Body of pancreas (tissue), 4 donors: ENCODE data around the gene SLC25A41. TPM values are rescaled to one million over a fixed set of nuclear protein-coding genes. Genes with fewer than 3 reads are reported as not detected.

Source experiments
- ATAC-seq: fragments of 150-250 bp; one replicate; pipeline ENCODE4 v1.9.1; 2016
- DNase-seq, 4 donors: peaks; one replicate each; pipeline ENCODE4 v3.0.0-alpha.2; 2019
- H3K27ac ChIP-seq, 4 donors: fragments of 200-600 bp; sonication (generic); 1 replicate in 3 of 4; 2 replicates in 1 of 4; pipeline versions ENCODE4 v1.5.1 to v1.6.1; 2016 to 2019; ENCODE audit warnings: mild to moderate bottlenecking in 1 of 4, mixed read lengths in 1 of 4, moderate library complexity in 1 of 4
- H3K27me3 ChIP-seq, 2 donors: fragments of 200-600 bp; sonication (generic); one replicate each; pipeline ENCODE4 v1.6.0; 2016; ENCODE audit warnings: mild to moderate bottlenecking in 1 of 2
- H3K36me3 ChIP-seq, 2 donors: fragments of 200-600 bp; sonication (generic); replicated peaks in 1 of 2; 2 replicates each; pipeline ENCODE4 v1.5.1; 2016; ENCODE audit warnings: low read depth in 2 of 2; ENCODE audit not compliant: insufficient read depth in 1 of 2
- H3K4me1 ChIP-seq: fragments of 200-600 bp; sonication (generic); one replicate; pipeline ENCODE4 v1.6.0; 2016
- H3K4me3 ChIP-seq, 2 donors: fragments of 200-600 bp; sonication (generic); 1 replicate in 1 of 2; 2 replicates in 1 of 2; pipeline ENCODE4 v1.5.1; 2016 to 2019
- H3K9me3 ChIP-seq, 3 donors: fragments of 200-600 bp; sonication (generic); 1 replicate in 2 of 3; 2 replicates in 1 of 3; pipeline ENCODE4 v1.5.1; 2016
- CTCF ChIP-seq, 7 experiments: fragments of 450-650 bp in 4 of 7; fragments of 200-600 bp in 3 of 7; sonication (generic) in 3 of 7; IDR thresholded peaks; one replicate each; pipeline ENCODE4 v1.5.1; 2016 to 2019; ENCODE audit warnings: antibody characterized with exemption in 7 of 7
- POLR2A ChIP-seq, 3 donors: fragments of 450-650 bp; IDR thresholded peaks; one replicate each; pipeline ENCODE4 v1.6.1; 2016; ENCODE audit warnings: antibody characterized with exemption in 3 of 3, mild to moderate bottlenecking in 2 of 3
- WGBS, 2 donors: methylation state at CpG; one replicate each; pipeline ENCODE4 v1.1.5; 2017; 5-methylcytosine and 5-hydroxymethylcytosine counted together
- intact Hi-C: fragments of 100-400 bp; cut with DNase I; formaldehyde crosslinking; loops from one replicate; pipeline ENCODE4 v1.15.1; 2023
- total RNA-seq, 2 donors: library from RNA; depleted of rRNA; stranded (reverse); fragments of >200 nt; gene quantifications; one replicate each; pipeline ENCODE4 v1.1.0, GENCODE V29; 2016

The SLC25A41 gene
- total RNA-seq, 2 donors from 2014 or later, result not detected

- Histone ChIP-seq H3K4me1 (no peaks in the 10 kb centered on the region), H3K4me3 (no peak overlapping the region), H3K9me3 (no peaks in the 10 kb centered on the region), H3K27ac (no peak overlapping the region), H3K27me3 (no peaks in the 10 kb centered on the region), H3K36me3 (peaks cover 0 to 7% of the 10 kb centered on the region in 2 donors)
- no peak for TF ChIP-seq POLR2A (IDR thresholded peaks at IDR 0.05)
- 89 to 95% methylated on average over 8 to 19 of the region's 19 CpGs for WGBS, 2 donors
- ATAC-seq (no peak), DNase-seq (no peak)
- intact Hi-C loops, result no loop called here
Observed at GRCh38 chr19:6452223-6452614, 18.7 kb upstream of the SLC25A41 start.

- H3K36me3 ChIP-seq, result peaks cover 0 to 7% of the 10 kb centered on the region in 2 donors
- no peak overlapping the region for H3K4me3 ChIP-seq
- no peaks in the 10 kb centered on the region for H3K27me3 ChIP-seq
- ATAC-seq, result no peak
- TF ChIP-seq POLR2A (IDR thresholded peaks at IDR 0.05), result no peak
- no peak for TF ChIP-seq CTCF (IDR thresholded peaks at IDR 0.05)
- 90 to 96% methylated on average over 7 of the region's 7 CpGs for WGBS, 2 donors
- intact Hi-C loops, result no loop called here
- DNase-seq, result no peak
- H3K4me1 ChIP-seq, result no peaks in the 10 kb centered on the region
- H3K9me3 ChIP-seq, result no peaks in the 10 kb centered on the region
- H3K27ac ChIP-seq, result no peak overlapping the region
Observed at GRCh38 chr19:6451583-6452222, 18.1 kb upstream of the SLC25A41 start.

GRCh38 chr19:6450166-6450565 is 16.6 kb upstream of the SLC25A41 start:
- no peaks in the 10 kb centered on the region for H3K27me3 ChIP-seq
- H3K27ac ChIP-seq, result no peak overlapping the region
- no peak for ATAC-seq
- peaks cover 0 to 7% of the 10 kb centered on the region in 2 donors for H3K36me3 ChIP-seq
- DNase-seq, result no peak
- no peaks in the 10 kb centered on the region for H3K4me1 ChIP-seq
- 96 to 99% methylated on average over 5 of the region's 5 CpGs for WGBS, 2 donors
- H3K4me3 ChIP-seq, result no peak overlapping the region
- TF ChIP-seq CTCF (IDR thresholded peaks at IDR 0.05), result no peak
- TF ChIP-seq POLR2A (IDR thresholded peaks at IDR 0.05), result no peak
- intact Hi-C loops, result no loop called here
- no peaks in the 10 kb centered on the region for H3K9me3 ChIP-seq

GRCh38 chr19:6448045-6448444 is 14.5 kb upstream of the SLC25A41 start:
- no peaks in the 10 kb centered on the region for H3K36me3 ChIP-seq
- H3K4me1 ChIP-seq, result no peaks in the 10 kb centered on the region
- TF ChIP-seq POLR2A (IDR thresholded peaks at IDR 0.05) (no peak), CTCF (IDR thresholded peaks at IDR 0.05) (no peak)
- no peaks in the 10 kb centered on the region for H3K9me3 ChIP-seq
- ATAC-seq (no peak), DNase-seq (no peak)
- H3K4me3 ChIP-seq, result no peak overlapping the region
- 89 to 91% methylated on average over 3 of the region's 3 CpGs for WGBS, 2 donors
- no peak overlapping the region for H3K27ac ChIP-seq
- H3K27me3 ChIP-seq, result no peaks in the 10 kb centered on the region
- intact Hi-C loops, result no loop called here

GRCh38 chr19:6446452-6446851 is 12.9 kb upstream of the SLC25A41 start:
- no peaks in the 10 kb centered on the region for H3K36me3 ChIP-seq

More at GRCh38 chr19:6446452-6446851, 12.9 kb upstream of the SLC25A41 start:
- no peak overlapping the region for H3K4me3 ChIP-seq
- ATAC-seq (no peak), DNase-seq (no peak)
- no peaks in the 10 kb centered on the region for H3K9me3 ChIP-seq
- TF ChIP-seq CTCF (IDR thresholded peaks at IDR 0.05), result no peak
- TF ChIP-seq POLR2A (IDR thresholded peaks at IDR 0.05), result no peak
- H3K4me1 ChIP-seq, result no peaks in the 10 kb centered on the region
- intact Hi-C loops, result no loop called here
- no peaks in the 10 kb centered on the region for H3K27me3 ChIP-seq
- no peak overlapping the region for H3K27ac ChIP-seq
- 94 to 95% methylated on average over 3 of the region's 3 CpGs for WGBS, 2 donors
